ENCODE measurements around the gene KLC1.

The KLC1 gene

DNA sequence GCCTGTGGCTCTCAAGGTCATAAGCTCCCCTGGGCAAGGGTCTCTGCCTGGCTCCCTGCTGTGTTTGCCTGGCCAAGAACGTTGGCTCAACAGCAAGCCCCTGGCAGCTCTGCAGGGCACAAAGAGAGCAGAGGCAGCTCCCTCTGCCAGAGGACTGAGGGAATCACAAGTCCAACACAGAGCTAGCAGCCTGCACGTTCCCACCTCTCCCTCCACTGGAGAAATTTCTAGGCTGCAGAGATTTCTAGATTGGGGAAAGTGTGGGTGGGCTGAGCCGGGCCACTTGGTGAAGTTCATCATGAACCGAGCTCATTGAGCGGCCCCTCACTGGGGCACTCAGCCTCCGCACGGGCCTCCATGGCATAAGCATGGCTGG is 106.4 kb downstream of the KLC1 start:
- no peaks in the 10 kb centered on the region for H3K4me1 Mint-ChIP-seq
- ATAC-seq (ENCODE audit: low read depth) (no peak), DNase-seq (ENCODE audit: low spot score in 2 of 2) (no peak)
- H3K4me3 Mint-ChIP-seq, result no peak overlapping the region
- H3K36me3 Mint-ChIP-seq, result peaks cover 7% of the 10 kb centered on the region
- peak overlapping the region; percentile 8 for H3K27ac Mint-ChIP-seq
- no peaks in the 10 kb centered on the region for H3K9me3 Mint-ChIP-seq
- no peaks in the 10 kb centered on the region for H3K27me3 Mint-ChIP-seq

DNA sequence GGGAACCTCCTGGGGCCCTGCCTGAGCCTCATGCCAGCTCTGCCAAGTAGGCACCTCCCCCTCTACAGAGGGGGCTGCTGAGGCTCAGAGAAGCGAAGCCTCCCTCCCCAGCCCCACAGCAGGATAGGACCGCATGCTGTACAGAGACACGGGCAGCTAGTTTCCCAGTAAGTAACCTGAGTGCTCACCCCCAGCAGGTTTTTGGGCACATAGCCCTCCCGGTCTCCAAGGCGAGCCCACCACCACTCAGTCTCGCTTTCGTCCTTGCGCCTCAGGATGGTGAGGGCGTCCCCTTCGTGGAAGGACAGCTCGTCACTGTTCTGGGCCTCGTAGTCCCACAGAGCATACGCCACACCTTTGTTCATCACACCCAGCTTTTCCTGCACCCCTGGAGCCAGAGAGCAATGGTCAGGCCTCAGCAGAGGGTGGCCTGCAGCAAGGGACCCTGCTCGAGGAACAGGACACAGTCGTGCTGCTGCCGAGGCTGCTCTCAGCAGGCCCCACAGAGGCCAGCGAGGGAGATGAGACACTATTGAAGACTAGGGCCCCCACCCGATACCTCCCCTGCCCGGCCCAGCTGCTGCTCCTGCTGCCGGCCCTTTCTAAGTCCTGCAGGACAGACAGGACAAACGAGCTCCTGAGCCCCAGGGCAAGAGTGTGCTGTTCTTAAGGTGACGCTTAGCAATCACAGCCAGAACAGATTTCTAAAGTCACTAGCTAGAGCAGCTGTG is 107.0 kb downstream of the KLC1 start:
- no peak for DNase-seq (ENCODE audit: low spot score in 2 of 2)
- no peak for ATAC-seq (ENCODE audit: low read depth)
- no peaks in the 10 kb centered on the region for H3K4me1 Mint-ChIP-seq
- H3K9me3 Mint-ChIP-seq, result no peaks in the 10 kb centered on the region
- no peak overlapping the region for H3K27ac Mint-ChIP-seq
- H3K4me3 Mint-ChIP-seq, result no peak overlapping the region
- peaks cover 7% of the 10 kb centered on the region for H3K36me3 Mint-ChIP-seq
- H3K27me3 Mint-ChIP-seq, result no peaks in the 10 kb centered on the region

GRCh38 chr14:103736546-103737431 is 107.8 kb downstream of the KLC1 start:
- no peak for ATAC-seq (ENCODE audit: low read depth)
- DNase-seq (ENCODE audit: low spot score in 2 of 2), result no peak
- Mint-ChIP-seq H3K4me3 (no peak overlapping the region), H3K9me3 (no peaks in the 10 kb centered on the region), H3K27ac (no peak overlapping the region), H3K36me3 (peaks cover 9% of the 10 kb centered on the region), H3K27me3 (no peaks in the 10 kb centered on the region), H3K4me1 (no peaks in the 10 kb centered on the region)

- peaks cover 9% of the 10 kb centered on the region for H3K36me3 Mint-ChIP-seq
Observed at GRCh38 chr14:103737432-103738045, 108.5 kb downstream of the KLC1 start.

DNA sequence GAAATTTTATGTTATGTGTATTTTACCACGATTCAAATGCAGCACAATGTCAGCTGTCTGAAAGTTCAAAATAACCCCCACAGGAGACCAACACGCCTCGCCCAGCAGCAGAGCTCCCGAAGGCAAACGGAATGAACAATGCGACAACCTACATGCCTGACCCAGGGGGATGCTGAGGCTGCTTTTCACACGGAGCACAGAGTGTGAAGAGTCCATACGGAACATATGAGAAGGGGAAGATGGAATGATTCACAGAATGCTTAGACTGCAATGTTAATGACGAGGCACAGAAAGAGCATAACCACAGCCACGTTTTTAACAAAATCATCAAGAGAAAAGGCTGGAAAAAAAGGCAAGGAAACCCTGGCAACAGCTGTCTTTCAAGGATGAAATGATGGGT is 109.2 kb downstream of the KLC1 start:
- Mint-ChIP-seq H3K9me3 (no peaks in the 10 kb centered on the region), H3K4me1 (no peaks in the 10 kb centered on the region), H3K36me3 (peaks cover 9% of the 10 kb centered on the region), H3K27ac (no peak overlapping the region), H3K4me3 (no peak overlapping the region), H3K27me3 (no peaks in the 10 kb centered on the region)
- DNase-seq (ENCODE audit: low spot score in 2 of 2) (no peak), ATAC-seq (ENCODE audit: low read depth) (no peak)

More at GRCh38 chr14:103737432-103738045, 108.5 kb downstream of the KLC1 start:
- no peak overlapping the region for H3K27ac Mint-ChIP-seq
- DNase-seq (ENCODE audit: low spot score in 2 of 2), result no peak
- no peak for ATAC-seq (ENCODE audit: low read depth)
- no peaks in the 10 kb centered on the region for H3K4me1 Mint-ChIP-seq
- H3K27me3 Mint-ChIP-seq, result no peaks in the 10 kb centered on the region
- H3K4me3 Mint-ChIP-seq, result no peak overlapping the region
- no peaks in the 10 kb centered on the region for H3K9me3 Mint-ChIP-seq

GRCh38 chr14:103738701-103739451 is 109.9 kb downstream of the KLC1 start:
- Mint-ChIP-seq H3K4me3 (no peak overlapping the region), H3K27me3 (no peaks in the 10 kb centered on the region), H3K36me3 (peaks cover 9% of the 10 kb centered on the region), H3K4me1 (no peaks in the 10 kb centered on the region), H3K9me3 (no peaks in the 10 kb centered on the region), H3K27ac (no peak overlapping the region)
- DNase-seq (ENCODE audit: low spot score in 2 of 2) (no peak), ATAC-seq (ENCODE audit: low read depth) (no peak)

DNA sequence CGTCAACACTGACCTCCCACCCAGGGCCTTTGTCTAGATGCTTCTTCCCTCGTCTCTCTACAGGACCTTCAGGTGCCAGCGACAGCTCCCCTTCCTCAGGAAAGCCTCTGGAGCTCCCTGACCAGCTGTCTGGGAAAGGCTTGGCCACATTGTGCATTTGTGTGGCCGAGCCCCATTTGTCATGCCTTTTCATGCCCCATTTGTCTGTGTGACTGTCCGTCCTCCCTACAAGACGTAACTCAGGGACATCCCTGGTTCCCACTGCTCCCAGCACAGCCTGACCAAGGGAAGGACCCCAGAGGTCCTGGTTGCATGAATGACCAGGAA is 110.4 kb downstream of the KLC1 start:
- Mint-ChIP-seq H3K4me1 (no peaks in the 10 kb centered on the region), H3K27ac (no peak overlapping the region), H3K27me3 (no peaks in the 10 kb centered on the region), H3K36me3 (peaks cover 9% of the 10 kb centered on the region), H3K4me3 (no peak overlapping the region), H3K9me3 (no peaks in the 10 kb centered on the region)
- ATAC-seq (ENCODE audit: low read depth) (no peak), DNase-seq (ENCODE audit: low spot score in 2 of 2) (no peak)

GRCh38 chr14:103739793-103740501 is 110.9 kb downstream of the KLC1 start:
- Mint-ChIP-seq H3K9me3 (no peaks in the 10 kb centered on the region), H3K36me3 (peaks cover 9% of the 10 kb centered on the region), H3K4me1 (no peaks in the 10 kb centered on the region), H3K27ac (no peak overlapping the region), H3K4me3 (no peak overlapping the region), H3K27me3 (no peaks in the 10 kb centered on the region)
- ATAC-seq (ENCODE audit: low read depth) (no peak), DNase-seq (ENCODE audit: low spot score in 2 of 2) (no peak)

DNA sequence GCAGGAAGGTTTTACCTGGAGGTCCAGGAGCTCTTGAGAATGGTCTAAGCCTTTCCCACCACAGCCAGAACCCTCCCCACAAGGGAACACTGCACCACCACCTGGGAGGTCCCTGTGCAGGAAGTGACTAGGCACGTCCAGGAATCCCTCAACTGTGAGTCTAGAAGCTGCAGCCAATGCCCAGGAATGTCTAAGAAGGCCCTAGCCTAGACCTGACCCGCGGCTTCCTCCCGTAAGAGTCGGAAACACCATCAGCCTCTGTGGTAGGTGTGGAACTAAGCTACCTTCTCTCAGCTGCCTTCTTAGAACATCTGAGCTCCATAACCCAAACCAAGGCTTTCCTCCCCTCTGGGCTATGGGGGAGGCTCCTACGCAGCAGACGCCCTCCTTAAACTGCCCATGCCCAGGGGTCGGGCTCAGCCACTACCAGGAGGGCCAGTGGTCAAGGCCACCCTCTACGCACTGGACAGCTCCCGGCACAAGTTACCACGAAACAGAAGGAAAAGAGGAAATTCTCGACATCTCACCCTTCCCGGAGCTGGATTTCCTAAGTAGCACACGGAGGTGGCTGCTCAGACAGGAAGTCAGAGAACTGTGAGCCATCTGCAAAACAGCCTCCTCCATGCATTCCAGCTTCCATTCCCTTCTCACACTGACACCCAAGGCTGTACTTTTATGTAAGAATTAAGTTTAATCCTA is 112.1 kb downstream of the KLC1 start:
- no peak for DNase-seq (ENCODE audit: low spot score in 2 of 2)
- Mint-ChIP-seq H3K27ac (no peak overlapping the region), H3K27me3 (no peaks in the 10 kb centered on the region), H3K4me3 (no peak overlapping the region), H3K4me1 (no peaks in the 10 kb centered on the region), H3K36me3 (peaks cover 9% of the 10 kb centered on the region), H3K9me3 (no peaks in the 10 kb centered on the region)
- no peak for ATAC-seq (ENCODE audit: low read depth)

GRCh38 chr14:103741876-103742275 is 112.9 kb downstream of the KLC1 start:
- H3K4me3 Mint-ChIP-seq, result no peak overlapping the region
- H3K27me3 Mint-ChIP-seq, result no peaks in the 10 kb centered on the region
- ATAC-seq (ENCODE audit: low read depth) (no peak), DNase-seq (ENCODE audit: low spot score in 2 of 2) (no peak)
- no peak overlapping the region for H3K27ac Mint-ChIP-seq
- H3K36me3 Mint-ChIP-seq, result peaks cover 9% of the 10 kb centered on the region
- no peaks in the 10 kb centered on the region for H3K4me1 Mint-ChIP-seq
- H3K9me3 Mint-ChIP-seq, result no peaks in the 10 kb centered on the region

DNA sequence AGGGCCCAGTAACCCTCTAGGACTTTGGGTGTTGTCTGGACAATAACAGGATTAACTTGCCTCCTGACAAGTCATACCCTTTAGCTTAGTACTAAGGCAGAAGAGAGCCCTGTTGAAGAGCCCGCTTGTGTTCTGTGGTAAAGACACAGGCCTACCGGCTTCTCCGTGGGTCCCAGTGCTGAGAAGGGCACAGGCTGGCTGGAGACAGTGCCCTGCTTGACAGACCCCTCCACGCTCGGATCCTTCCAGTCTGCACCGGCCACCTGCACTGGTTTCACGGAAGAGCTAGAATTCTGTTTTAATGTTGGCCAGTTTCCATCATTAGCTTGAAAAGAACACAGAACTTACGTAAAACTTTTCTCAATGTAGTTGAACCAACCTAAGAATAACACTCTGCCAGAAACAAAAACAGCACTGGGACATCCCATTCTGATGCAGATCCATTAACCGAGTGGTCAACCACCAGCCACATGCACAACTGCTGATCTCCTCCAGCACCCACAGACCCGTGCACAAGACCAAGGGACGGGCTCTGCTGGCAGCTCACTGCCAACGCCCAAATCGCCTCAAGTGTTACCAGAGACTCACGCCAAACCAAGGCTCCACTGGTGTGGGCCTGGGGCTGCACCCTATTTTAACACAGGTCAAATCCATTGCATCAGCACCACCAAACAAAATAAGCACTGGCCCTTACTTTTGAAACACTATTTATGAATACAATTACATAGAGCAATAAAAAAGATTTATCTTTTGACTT is 113.7 kb downstream of the KLC1 start:
- Mint-ChIP-seq H3K4me1 (no peaks in the 10 kb centered on the region), H3K9me3 (no peaks in the 10 kb centered on the region)

DNA sequence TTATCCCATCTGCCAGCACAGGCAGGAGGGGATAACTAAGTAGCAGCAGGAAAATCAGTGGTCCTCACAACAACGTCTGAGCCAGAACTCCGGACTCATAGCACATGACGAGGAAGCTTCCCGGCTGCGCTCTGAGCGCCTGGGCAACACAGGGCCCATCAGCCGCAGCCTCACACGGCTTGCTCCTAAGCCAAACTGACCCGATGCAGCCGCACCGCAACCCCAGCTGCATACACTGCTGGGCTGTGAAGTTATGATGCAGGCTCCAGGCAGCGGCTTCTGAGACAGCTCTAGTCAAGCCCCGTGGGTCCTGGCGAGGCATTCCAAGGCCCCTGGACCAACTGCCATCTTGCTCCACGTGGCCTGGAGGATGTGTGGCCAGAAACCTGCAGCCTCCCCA is 114.7 kb downstream of the KLC1 start:
- ATAC-seq (ENCODE audit: low read depth) (no peak), DNase-seq (ENCODE audit: low spot score in 2 of 2) (no peak)
- Mint-ChIP-seq H3K4me1 (no peaks in the 10 kb centered on the region), H3K36me3 (peaks cover 7% of the 10 kb centered on the region), H3K4me3 (no peak overlapping the region), H3K9me3 (no peaks in the 10 kb centered on the region), H3K27ac (no peak overlapping the region), H3K27me3 (no peaks in the 10 kb centered on the region)

More for the DNA sequence above, 113.7 kb downstream of the KLC1 start:
- Mint-ChIP-seq H3K4me3 (no peak overlapping the region), H3K27me3 (no peaks in the 10 kb centered on the region), H3K27ac (no peak overlapping the region), H3K36me3 (peaks cover 8% of the 10 kb centered on the region)
- ATAC-seq (ENCODE audit: low read depth) (no peak), DNase-seq (ENCODE audit: low spot score in 2 of 2) (no peak)

All from memory B cell (primary cell).